ENCODE data around the gene TBC1D1.

DNA sequence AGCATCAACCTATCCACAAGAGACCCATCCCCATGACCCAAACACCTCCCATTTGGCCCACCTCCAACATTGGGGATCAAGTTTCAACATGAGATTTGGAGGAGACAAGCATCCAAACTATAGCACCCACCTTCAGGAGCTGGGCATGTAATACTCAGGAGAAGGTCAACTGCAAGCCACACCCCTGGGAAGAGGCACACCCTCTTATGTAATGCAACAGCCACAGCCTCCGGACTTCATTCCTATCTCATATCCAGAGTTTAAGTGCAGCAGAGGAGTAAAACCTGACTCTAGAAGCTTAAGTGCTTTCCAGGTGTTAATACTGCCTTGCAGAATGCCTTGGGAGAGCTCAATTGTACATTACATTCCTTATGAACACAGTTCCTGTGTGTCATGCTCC is 266.7 kb downstream of the TBC1D1 start:
- TF ChIP-seq, protein P1, sequence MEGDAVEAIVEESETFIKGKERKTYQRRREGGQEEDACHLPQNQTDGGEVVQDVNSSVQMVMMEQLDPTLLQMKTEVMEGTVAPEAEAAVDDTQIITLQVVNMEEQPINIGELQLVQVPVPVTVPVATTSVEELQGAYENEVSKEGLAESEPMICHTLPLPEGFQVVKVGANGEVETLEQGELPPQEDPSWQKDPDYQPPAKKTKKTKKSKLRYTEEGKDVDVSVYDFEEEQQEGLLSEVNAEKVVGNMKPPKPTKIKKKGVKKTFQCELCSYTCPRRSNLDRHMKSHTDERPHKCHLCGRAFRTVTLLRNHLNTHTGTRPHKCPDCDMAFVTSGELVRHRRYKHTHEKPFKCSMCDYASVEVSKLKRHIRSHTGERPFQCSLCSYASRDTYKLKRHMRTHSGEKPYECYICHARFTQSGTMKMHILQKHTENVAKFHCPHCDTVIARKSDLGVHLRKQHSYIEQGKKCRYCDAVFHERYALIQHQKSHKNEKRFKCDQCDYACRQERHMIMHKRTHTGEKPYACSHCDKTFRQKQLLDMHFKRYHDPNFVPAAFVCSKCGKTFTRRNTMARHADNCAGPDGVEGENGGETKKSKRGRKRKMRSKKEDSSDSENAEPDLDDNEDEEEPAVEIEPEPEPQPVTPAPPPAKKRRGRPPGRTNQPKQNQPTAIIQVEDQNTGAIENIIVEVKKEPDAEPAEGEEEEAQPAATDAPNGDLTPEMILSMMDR (IDR thresholded peaks at IDR 0.05): no peak
- peak; percentile 56 for TF ChIP-seq POLR2A (IDR thresholded peaks at IDR 0.05)

Data from transverse colon (tissue), 3 donors.